GM20431 (cell line): ENCODE results near the gene B3GALNT2.
"Not testable (repeated sequence)": the region's sequence is repeated elsewhere in the genome, so short reads cannot be mapped to it uniquely, and the experiment has no call there.

Experiments
- in situ Hi-C: fragments of 300-500 bp; cut with MseI, MboI; formaldehyde crosslinking; loops from one replicate; pipeline ENCODE4 v1.15.0; 2020; ENCODE audit warnings: low sequenced_read_pairs; ENCODE audit not compliant: unreplicated experiment

Gene B3GALNT2

DNA sequence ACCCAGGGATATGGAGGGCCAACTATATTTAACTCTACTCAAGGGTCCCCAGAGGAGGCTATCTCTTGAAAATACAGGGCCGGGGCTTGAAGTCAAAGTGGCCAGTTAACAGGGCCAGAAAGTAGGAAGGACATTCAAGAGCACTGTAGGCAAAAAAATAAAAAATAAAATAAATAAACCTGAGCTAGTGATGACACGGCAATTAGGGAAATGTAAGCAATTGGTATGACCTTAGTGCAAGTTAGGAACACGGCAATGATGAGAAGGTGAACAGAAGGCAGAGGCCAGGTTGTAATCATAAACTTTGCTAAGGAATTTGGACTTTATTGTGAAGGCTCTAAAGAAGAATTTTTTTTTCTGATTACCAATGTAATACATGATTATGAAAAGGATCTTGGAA, 3.4 kb upstream of the B3GALNT2 start:
- in situ Hi-C loops, result loop anchor here (25.0 kb wide), 2 partner anchors 280 to 455 kb away; no protein-coding TSS in a partner anchor

DNA sequence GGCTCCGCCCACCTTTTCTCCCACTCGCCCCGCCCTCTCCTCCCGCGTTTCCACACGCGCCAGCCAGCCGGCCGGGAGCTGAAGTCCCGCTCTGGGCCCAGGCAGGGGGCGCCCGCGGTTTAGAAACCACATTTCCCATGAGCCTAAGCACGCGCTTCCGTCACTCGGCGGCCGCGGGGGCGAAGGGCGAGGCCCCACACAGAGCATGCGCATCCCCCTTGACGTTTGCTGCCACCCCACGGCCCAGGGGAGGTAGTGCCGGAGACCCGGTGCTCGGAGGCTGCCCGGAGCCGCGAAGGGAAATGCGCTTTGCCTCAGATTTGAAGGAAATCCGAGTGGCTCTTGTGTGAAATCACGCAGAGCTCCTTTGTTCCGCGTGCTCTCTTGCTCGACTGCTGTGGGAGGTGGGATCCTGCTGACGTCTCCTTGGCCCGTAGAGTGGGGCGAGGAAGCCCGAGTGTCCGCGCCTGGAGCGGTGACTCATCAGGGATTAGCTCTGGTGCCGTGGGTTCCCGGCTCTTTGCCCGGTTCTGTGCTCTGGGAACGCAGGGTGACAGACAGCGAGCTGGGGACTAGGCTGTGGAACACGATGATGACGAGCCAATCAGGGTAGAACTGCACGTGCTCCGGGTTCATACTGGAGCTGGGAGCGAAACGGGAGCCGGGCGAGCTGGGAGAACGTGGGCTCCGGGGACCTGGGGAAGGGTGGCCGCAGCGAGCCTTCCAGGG, 406 bp upstream of the B3GALNT2 start:
- in situ Hi-C loops, result loop anchor here (25.0 kb wide), 2 partner anchors 283 to 458 kb away; no protein-coding TSS in a partner anchor

DNA sequence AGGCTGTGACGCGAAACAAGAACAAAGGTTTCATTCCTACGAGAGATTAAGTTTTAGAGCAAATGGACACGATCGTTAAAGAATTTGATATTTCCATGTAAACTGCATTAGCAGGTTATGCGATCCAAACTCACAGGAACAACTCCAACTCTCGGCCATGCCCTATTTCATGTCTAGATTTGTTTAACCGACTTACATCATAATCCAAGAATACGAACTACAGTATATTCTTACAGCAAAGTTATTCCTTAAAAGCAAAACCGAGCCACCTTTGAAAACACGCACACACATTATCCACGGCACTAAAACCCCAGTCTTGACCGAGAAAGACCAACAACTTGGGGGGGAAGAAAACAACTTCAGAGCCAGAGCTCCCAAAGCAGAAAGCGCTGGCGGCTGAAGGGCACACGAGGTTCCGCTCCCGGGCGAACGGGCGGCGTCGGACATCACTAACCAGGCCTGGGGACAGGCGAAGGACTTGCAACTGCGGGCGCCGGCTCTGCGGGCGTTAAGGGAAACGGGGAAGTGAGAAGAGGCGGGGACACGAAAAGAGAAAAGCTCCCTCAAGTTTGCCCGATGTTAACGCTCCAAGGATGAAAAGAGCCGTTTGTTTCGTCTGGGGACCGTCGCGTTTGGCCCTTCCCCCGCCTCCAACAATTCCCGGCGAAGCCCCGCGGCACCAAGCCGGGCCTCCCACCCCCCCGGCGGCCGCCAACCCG, 690 bp downstream of the B3GALNT2 start:
- in situ Hi-C loops, result loop anchor here (25.0 kb wide), 2 partner anchors 284 to 459 kb away; no protein-coding TSS in a partner anchor

DNA sequence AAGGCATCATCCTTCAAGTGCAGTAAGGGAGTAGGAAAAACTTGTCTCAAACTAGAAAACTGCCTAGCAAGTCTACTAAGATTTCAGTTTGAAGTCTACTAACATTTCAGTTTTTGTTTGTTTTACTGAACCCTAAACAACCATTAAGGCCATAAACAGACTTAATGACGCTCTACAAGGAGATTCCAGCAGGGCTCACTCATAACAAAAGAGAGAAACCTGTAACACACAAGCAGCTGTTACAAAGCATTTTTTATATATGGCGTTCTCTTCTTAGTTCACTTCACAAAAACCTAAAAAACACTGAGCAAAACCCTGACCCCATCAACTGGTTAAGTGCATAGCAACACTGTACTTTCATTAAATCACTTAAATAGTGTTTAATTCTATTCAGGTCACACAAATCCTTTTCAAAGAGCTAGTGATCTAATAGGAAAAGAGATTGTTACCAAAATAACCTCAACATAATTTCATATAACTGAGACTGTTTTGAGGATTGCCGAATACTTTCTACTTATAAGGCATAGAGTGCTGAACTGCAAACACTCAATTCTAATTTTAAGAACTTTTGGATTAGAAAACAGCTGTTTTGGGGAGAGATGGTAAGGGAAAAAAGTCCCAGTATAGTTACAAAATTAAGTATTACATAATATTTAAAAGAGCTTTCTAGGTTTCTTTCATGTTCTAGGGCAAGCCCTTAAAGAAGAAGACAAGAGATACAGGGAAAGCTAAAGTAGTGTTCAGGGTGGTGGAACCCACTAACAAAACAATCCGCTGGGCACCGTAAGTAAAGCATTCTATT, 1.4 kb downstream of the B3GALNT2 start:
- in situ Hi-C loops, result loop anchor here (25.0 kb wide), 2 partner anchors 284 to 459 kb away; no protein-coding TSS in a partner anchor

DNA sequence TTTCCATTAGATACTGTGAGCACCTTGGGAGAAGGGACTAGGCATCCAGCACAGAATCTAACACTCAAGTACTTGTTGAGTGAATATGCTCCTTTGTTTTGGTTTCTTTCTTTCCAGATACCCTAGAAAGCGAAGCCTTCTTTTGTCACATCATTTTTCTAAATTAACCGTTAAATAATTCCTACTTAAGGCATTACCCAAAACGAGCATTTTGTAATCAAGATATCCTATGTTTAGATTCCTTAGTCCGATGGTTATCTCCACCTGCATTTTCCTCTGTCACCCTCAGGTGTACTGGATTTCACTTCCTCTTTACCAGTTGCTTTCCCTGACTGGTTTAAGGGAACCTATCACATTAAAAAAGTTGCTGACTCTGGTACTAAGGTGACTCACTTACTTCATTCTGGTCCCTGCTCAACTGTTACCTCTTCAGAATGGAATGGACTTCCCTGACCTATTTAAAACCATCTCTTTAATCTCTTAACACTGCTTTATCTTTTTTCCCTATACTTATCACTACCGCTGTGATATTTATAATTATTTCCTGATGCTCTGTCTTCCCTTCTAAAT, 3.2 kb downstream of the B3GALNT2 start:
- in situ Hi-C loops, result loop anchor here (25.0 kb wide), 2 partner anchors 286 to 461 kb away; no protein-coding TSS in a partner anchor

DNA sequence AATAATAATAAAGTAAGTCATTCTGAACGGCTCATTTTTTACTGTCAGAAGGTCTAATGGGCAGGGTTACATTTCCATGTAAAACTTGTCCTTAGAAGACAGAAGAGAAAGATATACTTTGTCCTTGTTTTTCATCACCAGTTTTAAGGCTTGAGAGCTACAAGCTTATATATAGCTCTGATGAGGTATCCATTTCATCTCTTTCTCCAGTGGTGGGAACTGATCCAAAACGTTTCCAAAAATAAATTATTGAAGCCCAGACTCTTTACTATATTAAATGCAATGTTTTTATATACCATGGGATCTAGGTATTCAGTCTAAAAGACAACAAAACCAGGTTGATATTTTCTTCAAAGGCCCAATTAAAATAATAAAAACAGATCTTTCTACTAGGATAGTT, 8.7 kb downstream of the B3GALNT2 start:
- in situ Hi-C loops, result no loop called here

DNA sequence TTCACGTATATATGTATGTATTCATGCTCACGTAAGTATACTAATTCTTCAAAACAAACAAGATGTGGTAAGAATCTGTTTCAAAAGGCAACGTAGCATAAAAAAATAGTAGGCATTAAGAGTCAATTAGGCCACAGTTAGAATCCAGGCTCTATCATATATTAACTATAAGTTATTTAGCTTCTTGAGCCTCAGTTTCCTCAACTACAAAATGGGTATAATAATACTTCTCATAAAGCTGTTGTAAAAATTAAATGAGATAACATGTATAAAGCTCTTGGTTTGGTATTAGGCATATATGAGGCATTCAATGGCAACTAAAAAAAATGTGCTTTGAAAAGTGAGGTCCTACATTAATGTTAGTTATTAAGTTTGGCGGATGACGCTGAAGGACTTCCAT, 9.2 kb downstream of the B3GALNT2 start:
- in situ Hi-C loops, result no loop called here

DNA sequence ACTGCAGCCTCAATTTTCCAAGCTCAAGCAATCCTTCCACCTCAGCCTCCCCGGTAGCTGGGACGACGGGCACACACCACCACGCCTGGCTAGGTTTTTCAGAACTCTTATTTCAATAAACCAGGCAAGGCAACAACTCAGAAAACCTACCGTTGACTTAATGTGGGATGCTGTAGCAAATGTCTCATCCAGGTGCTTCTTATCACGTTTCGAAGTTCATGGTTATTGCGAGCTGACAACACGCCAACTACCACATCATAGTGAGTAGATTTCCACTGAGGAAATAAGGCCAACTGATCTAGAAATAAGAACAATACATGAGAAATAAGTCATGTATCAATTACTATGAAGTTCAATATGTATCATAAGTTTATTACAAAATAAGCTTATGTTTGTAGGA, 9.7 kb downstream of the B3GALNT2 start:
- in situ Hi-C loops, result no loop called here

DNA sequence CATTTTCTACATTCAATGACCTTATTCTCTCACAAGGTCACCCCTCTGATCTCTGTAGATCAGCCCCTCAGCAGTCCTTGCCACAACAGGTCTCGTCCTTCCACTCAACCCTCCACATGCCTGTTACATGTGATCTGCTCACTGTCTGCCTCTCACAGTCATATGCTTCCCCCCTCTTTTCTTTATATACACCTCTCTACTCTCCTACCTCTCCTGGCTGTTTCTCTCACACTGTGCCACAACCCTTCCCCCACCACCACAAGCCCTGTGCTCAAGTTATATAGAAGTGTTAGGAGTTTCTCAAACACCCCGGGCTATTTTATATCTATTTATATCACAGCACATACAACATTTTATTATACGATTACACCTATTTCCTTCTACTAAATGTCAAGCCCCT, 12.6 kb downstream of the B3GALNT2 start:
- in situ Hi-C loops, result no loop called here

DNA sequence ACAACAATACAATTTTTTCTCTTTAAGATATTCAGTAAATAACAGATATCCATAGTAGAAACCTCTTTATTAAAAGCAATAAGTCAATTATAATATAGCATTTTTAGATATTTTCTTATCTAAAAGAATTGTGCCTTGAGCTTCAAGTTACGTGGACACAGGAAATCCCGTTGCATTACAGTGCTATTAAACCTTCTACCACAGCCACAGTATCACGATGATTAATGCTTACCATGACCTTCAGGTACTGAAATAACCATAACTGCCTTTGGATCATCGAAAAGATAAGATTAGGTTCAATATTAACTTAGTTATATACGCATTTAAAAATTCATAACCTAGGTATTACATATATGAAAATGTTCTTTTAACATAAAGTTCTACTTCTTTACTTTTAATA, 17.9 kb downstream of the B3GALNT2 start:
- in situ Hi-C loops, result no loop called here

DNA sequence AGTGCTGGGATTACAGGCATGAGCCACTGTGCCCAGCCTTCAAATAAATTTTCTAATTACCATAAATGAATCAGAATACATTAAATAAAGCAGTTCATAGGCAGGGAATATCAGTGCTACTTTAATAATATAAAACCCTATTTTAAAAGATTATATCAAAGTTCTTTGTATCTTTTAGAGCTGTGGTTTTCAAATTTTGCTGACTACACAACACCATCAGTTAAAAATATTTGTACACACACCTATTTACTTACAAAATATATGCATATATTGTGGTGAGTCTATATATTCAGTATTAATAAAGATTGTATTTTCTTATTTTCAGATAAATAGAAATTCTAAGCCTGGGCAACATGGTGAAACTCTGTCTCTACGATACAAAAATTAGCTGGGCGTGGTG, 18.7 kb downstream of the B3GALNT2 start:
- in situ Hi-C loops, result no loop called here

DNA sequence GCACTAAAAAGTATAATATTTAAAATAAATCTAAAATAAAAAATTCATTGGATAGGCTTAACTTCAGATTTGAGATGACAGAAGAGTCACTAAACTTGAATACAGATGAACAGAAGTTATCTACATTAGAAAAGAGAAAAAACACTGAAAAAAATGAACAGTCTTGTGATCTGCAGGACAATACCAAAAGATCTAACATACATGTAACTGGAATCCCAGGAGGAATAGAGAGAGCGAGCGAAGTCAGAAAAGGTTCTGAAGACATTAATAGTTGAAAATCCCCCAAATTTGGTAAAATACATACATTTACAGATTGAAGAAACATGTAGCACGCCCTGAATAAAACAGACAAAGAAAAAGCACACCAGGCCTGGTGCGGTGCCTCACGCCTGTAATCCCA, 21.2 kb downstream of the B3GALNT2 start:
- in situ Hi-C loops, result no loop called here

DNA sequence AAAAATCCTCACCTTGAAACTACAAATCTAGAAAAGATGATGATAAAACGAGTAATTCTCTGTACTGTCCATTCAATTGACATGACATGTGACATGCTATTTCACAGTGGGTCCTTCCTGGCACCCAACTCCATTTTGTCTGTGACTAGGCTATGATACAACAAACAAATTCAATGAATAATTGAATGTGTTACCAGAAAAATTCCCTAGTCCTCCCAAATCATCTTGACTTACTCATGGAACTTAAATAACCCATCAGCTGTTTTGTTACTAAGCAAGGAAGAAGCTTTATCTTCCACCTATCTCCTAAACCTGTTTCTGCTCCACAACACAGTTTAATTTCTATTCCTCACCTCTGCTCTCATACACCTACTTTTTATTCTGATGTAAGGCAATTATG, 30.4 kb downstream of the B3GALNT2 start:
- in situ Hi-C loops, result no loop called here

DNA sequence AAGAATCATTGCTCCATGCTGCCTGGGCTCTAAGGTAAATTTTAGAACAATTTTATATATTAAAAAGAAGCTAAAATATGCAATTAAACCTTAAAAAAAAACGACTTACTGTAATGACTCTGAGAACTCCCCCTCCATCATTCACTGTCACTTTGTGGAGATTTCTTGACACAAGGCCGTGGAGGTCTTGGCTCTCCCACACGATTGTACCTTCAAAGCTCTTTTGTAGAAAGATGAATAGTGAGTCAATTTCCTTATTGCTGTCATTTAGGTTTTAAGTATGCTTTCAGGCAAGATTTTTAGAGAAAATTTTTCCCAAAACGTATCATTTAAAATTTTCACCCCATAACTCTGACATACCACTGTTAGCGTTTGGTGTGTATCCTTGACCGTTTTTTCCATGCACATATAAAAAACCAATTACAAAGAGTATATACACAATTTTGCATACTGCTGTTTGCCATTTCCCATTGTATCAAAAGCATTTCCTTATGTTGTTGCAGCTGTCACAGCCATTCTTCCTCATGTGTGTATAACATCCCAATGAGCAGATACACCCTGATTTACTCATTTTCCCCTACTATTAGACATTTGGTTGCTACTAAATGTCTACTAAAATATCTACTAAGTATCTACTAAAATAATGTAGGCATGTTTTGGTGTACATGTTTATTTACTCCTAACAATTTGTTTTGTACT, 33.4 kb downstream of the B3GALNT2 start:
- in situ Hi-C loops, result no loop called here

DNA sequence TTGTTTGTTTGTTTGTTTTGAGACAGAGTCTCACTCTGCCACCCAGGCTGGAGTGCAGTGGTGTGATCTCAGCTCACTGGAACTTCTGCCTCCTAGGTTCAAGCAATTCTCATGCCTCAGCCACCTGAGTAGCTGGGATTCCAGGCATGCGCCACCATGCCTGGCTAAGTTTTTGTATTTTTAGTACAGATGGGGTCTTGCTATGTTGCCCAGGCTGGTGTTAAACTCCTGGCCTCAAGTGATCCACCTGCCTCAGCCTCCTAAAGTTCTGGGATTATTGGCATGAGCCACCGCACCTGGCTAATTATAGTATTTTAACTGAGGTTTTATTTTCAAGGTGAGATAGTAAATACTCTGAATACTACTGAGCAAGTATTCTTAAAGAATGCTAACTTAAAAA, 34.4 kb downstream of the B3GALNT2 start:
- in situ Hi-C loops, result not testable (repeated sequence)

DNA sequence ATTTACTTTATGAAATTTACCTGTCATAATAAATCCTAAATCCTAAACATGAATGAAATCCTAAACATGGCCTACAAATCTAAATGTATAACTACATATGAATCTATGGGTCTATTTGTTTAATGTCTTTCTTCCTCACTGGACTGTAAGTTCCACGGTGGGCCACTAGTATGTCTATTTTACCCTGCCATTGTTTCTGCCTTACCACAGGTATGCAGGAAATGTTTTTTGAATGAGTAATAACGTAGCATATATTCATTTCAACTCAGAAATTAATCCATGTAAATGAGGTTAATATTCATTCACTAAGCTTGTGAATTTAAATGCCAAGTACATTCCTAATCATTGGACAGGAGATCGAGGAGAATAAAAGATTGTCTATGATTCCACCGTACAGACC, 35.3 kb downstream of the B3GALNT2 start:
- in situ Hi-C loops, result no loop called here

DNA sequence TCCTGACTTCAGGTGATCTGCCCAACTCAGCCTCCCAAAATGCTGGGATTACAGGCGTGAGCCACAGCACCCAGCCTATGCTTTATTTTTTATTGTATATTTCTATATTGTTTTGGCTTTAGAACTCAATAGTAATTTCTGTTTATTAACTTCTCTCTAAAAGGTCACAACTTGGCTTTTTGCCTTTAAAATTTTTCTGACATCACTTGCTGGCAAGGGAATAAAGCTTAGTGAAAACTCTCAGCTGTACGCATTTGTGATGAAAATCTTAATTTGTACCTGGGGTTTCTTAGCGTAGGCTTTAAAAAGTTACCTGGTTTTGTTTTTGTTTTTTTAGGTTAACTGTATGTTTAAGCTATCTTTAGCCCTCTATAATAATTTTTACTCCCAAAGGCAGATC, 36.2 kb downstream of the B3GALNT2 start:
- in situ Hi-C loops, result no loop called here

DNA sequence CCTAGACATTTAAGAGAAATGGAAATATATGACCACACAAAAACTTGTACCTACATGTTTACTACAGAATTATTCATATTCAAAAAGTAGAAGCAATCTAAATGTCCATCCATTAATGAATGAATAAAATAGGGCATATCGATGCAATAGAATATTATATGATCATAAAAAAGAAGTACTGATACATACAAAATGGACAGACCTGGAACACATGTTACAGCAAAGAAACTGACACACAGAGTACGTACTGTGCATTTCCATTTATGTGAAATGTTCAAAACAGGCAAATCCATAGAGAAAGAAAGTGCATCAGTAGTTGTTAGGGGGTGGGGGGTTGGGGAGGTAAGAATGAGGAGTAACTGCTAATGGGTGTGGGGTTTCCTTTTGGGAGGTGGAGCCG, 39.2 kb downstream of the B3GALNT2 start:
- in situ Hi-C loops, result no loop called here

DNA sequence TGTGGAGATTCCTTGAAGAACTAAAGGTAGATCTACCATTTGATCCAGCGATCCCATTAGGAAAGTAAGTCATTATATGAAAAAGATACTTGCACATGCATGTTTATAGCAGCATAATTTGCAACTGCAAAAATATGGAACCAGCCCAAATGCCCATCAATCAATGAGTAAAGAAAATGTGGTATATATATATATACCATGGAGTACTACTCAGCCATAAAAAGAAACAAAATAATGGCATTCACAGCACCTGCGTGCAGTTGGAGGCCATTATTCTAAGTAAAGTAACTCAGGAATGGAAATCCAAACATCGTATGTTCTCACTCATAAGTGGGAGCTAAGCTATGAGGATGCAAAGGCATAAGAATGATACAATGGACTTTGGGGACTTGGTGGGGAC, 41.4 kb downstream of the B3GALNT2 start:
- in situ Hi-C loops, result not testable (repeated sequence)

DNA sequence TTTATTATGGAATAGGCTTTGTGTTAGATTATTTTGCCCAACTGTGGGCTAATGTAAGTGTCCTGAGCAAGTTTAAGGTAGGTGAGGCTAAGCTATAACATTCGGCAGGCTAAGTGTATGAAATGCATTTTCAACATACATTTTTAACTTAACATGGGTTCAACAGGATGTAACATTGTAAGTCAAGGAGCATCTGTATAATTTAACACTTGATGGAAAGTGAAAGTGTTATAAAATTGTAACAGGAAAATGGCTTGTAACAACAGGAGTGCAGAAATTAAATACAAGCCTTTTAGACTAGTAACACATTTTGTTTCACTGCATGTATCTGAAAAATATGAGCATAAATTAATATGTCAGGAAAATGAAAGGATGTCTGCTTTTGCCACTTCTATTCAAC, 42.3 kb downstream of the B3GALNT2 start:
- in situ Hi-C loops, result no loop called here
